ENCODE data around the gene LYPD6B. TPM values are rescaled to one million over a fixed set of nuclear protein-coding genes. Genes with fewer than 3 reads are reported as not detected.

The LYPD6B gene
- polyA plus RNA-seq, 3 donors, result not detected

DNA sequence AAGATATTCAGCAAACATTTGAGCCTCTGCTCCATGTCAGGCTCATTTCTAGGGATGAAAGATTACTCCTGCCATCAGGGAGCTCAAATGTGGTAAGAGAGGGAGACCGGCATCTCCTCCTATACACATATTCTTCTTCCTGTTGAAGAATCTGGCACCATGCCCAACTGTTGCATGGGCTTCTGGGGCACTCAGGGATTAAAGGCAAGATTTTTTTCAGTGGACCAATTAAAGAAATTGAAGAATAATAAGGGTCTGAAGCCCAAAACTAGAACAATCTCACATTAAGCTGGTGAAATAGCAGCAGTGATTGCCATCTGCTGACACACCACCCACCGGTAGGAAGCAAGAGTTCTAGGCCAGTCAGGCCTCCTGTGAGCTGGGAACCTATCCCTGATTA is 146.5 kb downstream of the LYPD6B start:
- no peak for DNase-seq
- no peak overlapping the region for H3K9ac ChIP-seq (ENCODE audit: insufficient read depth, low read length, poor library complexity, severe bottlenecking)
- H3K27me3 ChIP-seq (ENCODE audit: control insufficient read depth in 2 of 2, insufficient read depth in 2 of 2, low read length in 2 of 2), result no peaks in the 10 kb centered on the region
- H2AFZ ChIP-seq (ENCODE audit: insufficient read depth, low read depth, low read length, poor library complexity, severe bottlenecking), result no peak overlapping the region
- no peaks in the 10 kb centered on the region for H3K4me1 ChIP-seq (ENCODE audit: control insufficient read depth in 1 of 2, insufficient read depth in 2 of 2, low read length in 2 of 2)
- no peak overlapping the region for H3K4me3 ChIP-seq (replicated peaks in 1 of 3; ENCODE audit: low read depth in 2 of 3, low read length in 3 of 3)
- H3K79me2 ChIP-seq (ENCODE audit: insufficient read depth, low read length), result no peaks in the 10 kb centered on the region
- no peaks in the 10 kb centered on the region for H3K9me3 ChIP-seq (replicated peaks in 1 of 2; ENCODE audit: control insufficient read depth in 1 of 2, insufficient read depth in 1 of 2, low read length in 2 of 2)
- no peak overlapping the region for H3K4me2 ChIP-seq (replicated peaks; ENCODE audit: extremely low read depth, low read length, poor library complexity, severe bottlenecking)
- Mint-ChIP-seq H3K36me3 (no peaks in the 10 kb centered on the region), H3K9me3 (peaks cover 0 to 2% (median 0%) of the 10 kb centered on the region in 7 donors), H3K27ac (no peak overlapping the region), H3K4me3 (no peak overlapping the region), H3K4me1 (peaks cover 4% of the 10 kb centered on the region), H3K27me3 (ENCODE audit: low read depth in 3 of 3) (peaks cover 0 to 1% (median 0%) of the 10 kb centered on the region in 3 donors)
- no peaks in the 10 kb centered on the region for H3K36me3 ChIP-seq (replicated peaks in 1 of 2; ENCODE audit: control insufficient read depth in 1 of 2, insufficient read depth in 2 of 2, low read length in 2 of 2)
- TF ChIP-seq, protein P1, sequence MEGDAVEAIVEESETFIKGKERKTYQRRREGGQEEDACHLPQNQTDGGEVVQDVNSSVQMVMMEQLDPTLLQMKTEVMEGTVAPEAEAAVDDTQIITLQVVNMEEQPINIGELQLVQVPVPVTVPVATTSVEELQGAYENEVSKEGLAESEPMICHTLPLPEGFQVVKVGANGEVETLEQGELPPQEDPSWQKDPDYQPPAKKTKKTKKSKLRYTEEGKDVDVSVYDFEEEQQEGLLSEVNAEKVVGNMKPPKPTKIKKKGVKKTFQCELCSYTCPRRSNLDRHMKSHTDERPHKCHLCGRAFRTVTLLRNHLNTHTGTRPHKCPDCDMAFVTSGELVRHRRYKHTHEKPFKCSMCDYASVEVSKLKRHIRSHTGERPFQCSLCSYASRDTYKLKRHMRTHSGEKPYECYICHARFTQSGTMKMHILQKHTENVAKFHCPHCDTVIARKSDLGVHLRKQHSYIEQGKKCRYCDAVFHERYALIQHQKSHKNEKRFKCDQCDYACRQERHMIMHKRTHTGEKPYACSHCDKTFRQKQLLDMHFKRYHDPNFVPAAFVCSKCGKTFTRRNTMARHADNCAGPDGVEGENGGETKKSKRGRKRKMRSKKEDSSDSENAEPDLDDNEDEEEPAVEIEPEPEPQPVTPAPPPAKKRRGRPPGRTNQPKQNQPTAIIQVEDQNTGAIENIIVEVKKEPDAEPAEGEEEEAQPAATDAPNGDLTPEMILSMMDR (IDR thresholded peaks at IDR 0.05), result no peak
- WGBS (ENCODE audit: insufficient coverage), result 100% methylated on average over 1 of the region's 2 CpGs
- no peak overlapping the region for H3K27ac ChIP-seq (ENCODE audit: low read depth in 1 of 2, low read length in 2 of 2)
- H4K20me1 ChIP-seq (ENCODE audit: insufficient read depth, low read length), result no peaks in the 10 kb centered on the region
- intact Hi-C loops (cut with micrococcal nuclease), result no loop called here

DNA sequence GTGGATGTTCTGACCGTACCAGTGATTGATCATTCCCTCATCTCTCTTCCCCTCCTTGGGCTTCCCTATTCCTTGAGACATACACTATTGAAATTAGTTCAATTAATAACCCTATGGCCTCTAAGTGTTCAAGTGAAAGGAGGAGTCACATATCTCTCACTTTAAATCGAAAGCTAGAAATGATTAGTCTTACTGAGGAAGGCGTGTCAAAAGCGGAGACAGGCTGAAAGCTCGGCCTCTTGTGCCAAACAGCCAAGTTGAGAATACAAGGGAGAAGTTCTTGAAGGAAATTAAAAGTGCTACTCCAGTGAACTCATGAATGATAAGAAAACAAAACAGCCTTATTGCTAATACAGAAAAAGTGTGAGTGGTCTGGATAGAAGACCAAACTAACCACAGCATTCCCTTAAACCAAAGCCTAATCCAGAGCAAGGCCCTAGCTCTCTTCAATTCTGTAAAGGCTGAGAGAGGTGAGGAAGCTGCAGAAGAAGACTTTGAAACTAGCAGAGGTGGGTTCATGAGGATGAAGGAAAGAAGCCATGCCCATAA is 147.5 kb downstream of the LYPD6B start:
- no peaks in the 10 kb centered on the region for H3K9me3 ChIP-seq (replicated peaks in 1 of 2; ENCODE audit: control insufficient read depth in 1 of 2, insufficient read depth in 1 of 2, low read length in 2 of 2)
- intact Hi-C loops (cut with micrococcal nuclease), result no loop called here
- no peak overlapping the region for H2AFZ ChIP-seq (ENCODE audit: insufficient read depth, low read depth, low read length, poor library complexity, severe bottlenecking)
- H3K4me3 ChIP-seq (replicated peaks in 1 of 3; ENCODE audit: low read depth in 2 of 3, low read length in 3 of 3), result no peak overlapping the region
- H3K79me2 ChIP-seq (ENCODE audit: insufficient read depth, low read length), result no peaks in the 10 kb centered on the region
- H3K27ac ChIP-seq (ENCODE audit: low read depth in 1 of 2, low read length in 2 of 2), result no peak overlapping the region
- H3K4me1 ChIP-seq (ENCODE audit: control insufficient read depth in 1 of 2, insufficient read depth in 2 of 2, low read length in 2 of 2), result no peaks in the 10 kb centered on the region
- H3K36me3 ChIP-seq (replicated peaks in 1 of 2; ENCODE audit: control insufficient read depth in 1 of 2, insufficient read depth in 2 of 2, low read length in 2 of 2), result no peaks in the 10 kb centered on the region
- Mint-ChIP-seq H3K27me3 (ENCODE audit: low read depth in 3 of 3) (peaks cover 0 to 1% (median 0%) of the 10 kb centered on the region in 3 donors), H3K4me3 (no peak overlapping the region), H3K27ac (peak overlapping the region in 1 of 7 donors; percentile 54), H3K36me3 (no peaks in the 10 kb centered on the region), H3K9me3 (peaks cover 0 to 2% (median 0%) of the 10 kb centered on the region in 7 donors), H3K4me1 (peaks cover 4% of the 10 kb centered on the region)
- WGBS (ENCODE audit: insufficient coverage), result no CpG with 5 or more reads among the region's 5 CpGs
- DNase-seq, result no peak
- H3K9ac ChIP-seq (ENCODE audit: insufficient read depth, low read length, poor library complexity, severe bottlenecking), result no peak overlapping the region
- H3K4me2 ChIP-seq (replicated peaks; ENCODE audit: extremely low read depth, low read length, poor library complexity, severe bottlenecking), result no peak overlapping the region
- no peaks in the 10 kb centered on the region for H4K20me1 ChIP-seq (ENCODE audit: insufficient read depth, low read length)
- TF ChIP-seq, protein P1 (IDR thresholded peaks at IDR 0.05), result no peak
- H3K27me3 ChIP-seq (ENCODE audit: control insufficient read depth in 2 of 2, insufficient read depth in 2 of 2, low read length in 2 of 2), result no peaks in the 10 kb centered on the region
